ENCODE data around the gene TEX22.

DNA sequence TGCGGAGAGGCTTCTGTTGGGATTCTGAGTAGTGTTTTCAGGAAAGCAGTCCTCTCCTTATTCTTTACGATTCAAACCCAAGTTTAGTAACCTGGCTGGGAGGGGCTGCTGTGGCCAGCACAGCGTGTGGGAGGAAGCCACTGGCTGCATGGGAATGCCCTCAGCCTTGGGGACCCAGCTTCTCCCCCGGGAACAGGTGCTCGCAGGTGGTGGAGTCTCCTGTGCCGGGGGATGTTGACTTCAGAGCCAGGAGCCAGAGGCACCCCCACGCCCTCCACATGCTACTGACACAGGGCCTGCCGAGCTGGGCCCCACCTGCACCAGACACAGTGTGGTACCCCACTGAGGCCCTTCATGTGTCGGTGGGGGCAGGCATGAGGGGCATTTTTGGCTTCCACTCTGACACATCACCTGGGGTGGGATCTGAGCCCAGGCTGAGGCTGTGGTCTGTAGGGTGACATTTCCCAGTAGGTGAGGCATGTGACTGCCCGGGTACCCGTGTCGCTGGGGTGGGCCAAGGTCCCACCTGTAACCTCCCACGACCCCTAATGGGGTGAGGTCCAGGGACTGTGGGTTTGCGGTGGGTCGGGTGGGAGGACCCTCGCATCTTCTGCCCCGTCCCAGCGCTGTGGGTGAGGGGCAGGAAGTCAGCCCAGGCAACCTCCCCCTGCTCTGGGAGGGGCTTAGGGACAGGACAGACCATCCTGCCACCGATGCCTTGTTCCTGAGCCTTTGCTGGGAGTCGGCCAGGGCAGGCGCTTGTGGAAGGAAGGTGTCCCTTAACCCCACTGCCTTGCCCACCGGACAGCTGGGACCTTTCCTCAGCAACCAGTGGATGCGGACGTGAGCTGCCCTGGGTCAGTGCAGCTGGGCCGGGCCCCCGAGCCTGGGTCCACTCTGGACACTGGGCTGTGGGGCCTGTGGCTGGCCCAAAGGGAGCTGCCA, 47.8 kb downstream of the TEX22 start:
- no peak for TF ChIP-seq HDGF (IDR thresholded peaks at IDR 0.05; ENCODE audit: borderline replicate concordance)
- TF ChIP-seq FOXK2 (IDR thresholded peaks at IDR 0.05) = no peak
- TF ChIP-seq LEF1 (IDR thresholded peaks at IDR 0.05; ENCODE audit: borderline replicate concordance) = no peak
- TF ChIP-seq SP1 (IDR thresholded peaks at IDR 0.05) = no peak
- no peak for TF ChIP-seq FOXA1 (IDR thresholded peaks at IDR 0.05)
- no peak for TF ChIP-seq FOXM1 (IDR thresholded peaks at IDR 0.05; ENCODE audit: borderline replicate concordance)
- TF ChIP-seq, protein P1, sequence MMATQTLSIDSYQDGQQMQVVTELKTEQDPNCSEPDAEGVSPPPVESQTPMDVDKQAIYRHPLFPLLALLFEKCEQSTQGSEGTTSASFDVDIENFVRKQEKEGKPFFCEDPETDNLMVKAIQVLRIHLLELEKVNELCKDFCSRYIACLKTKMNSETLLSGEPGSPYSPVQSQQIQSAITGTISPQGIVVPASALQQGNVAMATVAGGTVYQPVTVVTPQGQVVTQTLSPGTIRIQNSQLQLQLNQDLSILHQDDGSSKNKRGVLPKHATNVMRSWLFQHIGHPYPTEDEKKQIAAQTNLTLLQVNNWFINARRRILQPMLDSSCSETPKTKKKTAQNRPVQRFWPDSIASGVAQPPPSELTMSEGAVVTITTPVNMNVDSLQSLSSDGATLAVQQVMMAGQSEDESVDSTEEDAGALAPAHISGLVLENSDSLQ (IDR thresholded peaks at IDR 0.05) = no peak
- no peak for TF ChIP-seq L3MBTL2 (conservative IDR thresholded peaks at IDR 0.05)
- no peak for TF ChIP-seq BHLHE40 (IDR thresholded peaks at IDR 0.05; ENCODE audit: borderline replicate concordance)
- TF ChIP-seq ELF4 (IDR thresholded peaks at IDR 0.05) = no peak
